Kidney (tissue), 14 donors: ENCODE results near the gene CELF5. TPM values are rescaled to one million over a fixed set of nuclear protein-coding genes. Genes with fewer than 3 reads are reported as not detected.

Source experiments
- DNase-seq, 5 donors: peaks; one replicate each; pipeline ENCODE4 v3.0.0-alpha.2; 2013 to 2020
- FAIRE-seq: peaks from 2 replicates; lab custom pipeline; 2012; peaks lifted over from hg19 to GRCh38; lab: Jason Lieb, UNC
- H3K27ac ChIP-seq, 2 donors: one replicate each; pipeline ENCODE4 v1.7.0; 2013; ENCODE audit warnings: low read depth in 2 of 2, low read length in 2 of 2, inconsistent platforms in 1 of 2
- H3K27me3 ChIP-seq: one replicate; pipeline ENCODE4 v1.7.1; 2013; ENCODE audit warnings: low read length, inconsistent platforms; ENCODE audit not compliant: control insufficient read depth, insufficient read depth
- H3K36me3 ChIP-seq, 3 donors: one replicate each; pipeline versions ENCODE4 v1.7.0 to v1.7.1; 2013; ENCODE audit warnings: low read length in 3 of 3, control low read depth in 1 of 3, inconsistent platforms in 1 of 3; ENCODE audit not compliant: insufficient read depth in 3 of 3, control insufficient read depth in 2 of 3
- H3K4me1 ChIP-seq, 3 donors: one replicate each; pipeline versions ENCODE4 v1.7.0 to v1.7.1; 2013; ENCODE audit warnings: low read length in 3 of 3, inconsistent platforms in 1 of 3, low read depth in 1 of 3; ENCODE audit not compliant: control insufficient read depth in 2 of 3, insufficient read depth in 2 of 3
- H3K4me3 ChIP-seq, 3 donors: one replicate each; pipeline versions ENCODE4 v1.7.0 to v1.8.1; 2013; ENCODE audit warnings: low read length in 3 of 3, control low read depth in 1 of 3, inconsistent platforms in 1 of 3
- H3K9ac ChIP-seq, 3 donors: one replicate each; pipeline versions ENCODE4 v1.7.0 to v1.7.1; 2013; ENCODE audit warnings: low read length in 3 of 3, control low read depth in 1 of 3, inconsistent platforms in 1 of 3
- H3K9me3 ChIP-seq, 3 donors: one replicate each; pipeline versions ENCODE4 v1.7.0 to v1.7.1; 2013; ENCODE audit warnings: low read length in 3 of 3, control low read depth in 1 of 3, inconsistent platforms in 1 of 3; ENCODE audit not compliant: control insufficient read depth in 2 of 3, insufficient read depth in 1 of 3
- CTCF ChIP-seq: IDR thresholded peaks from 3 replicates; pipeline ENCODE4 v1.5.1; 2012; ENCODE audit warnings: mild to moderate bottlenecking, moderate library complexity, borderline replicate concordance; ENCODE audit not compliant: insufficient read depth; ENCODE audit errors: extremely low read depth
- intact Hi-C: fragments of 100-400 bp; cut with DNase I; formaldehyde crosslinking; loops from one replicate; pipeline ENCODE4 v1.11.1; 2022
- polyA plus RNA-seq: library from polyadenylated mRNA; stranded (reverse); fragments of 350-450 nt; fragmentation: Illumina TruSeq; extraction: RNeasy Lipid Tissue Mini Kit (QIAGEN cat#74804); gene quantifications from one replicate; pipeline ENCODE4 v1.2.3, GENCODE V29; 2014; ENCODE audit warnings: low read depth, low replicate concordance; ENCODE audit not compliant: insufficient read depth
- total RNA-seq: library from RNA; stranded (reverse); fragmentation: NEBNext Ultra II Directional; extraction: Animal tissue kit (Norgen Biotek cat#: 25700); gene quantifications from one replicate; pipeline ENCODE4 v1.2.1, GENCODE V29; 2021
- donor health status: control.
- donor health status: control.
- donor health status: control.
- donor health status: control.
- donor health status: control.
- donor health status: DM: yes; HTN: yes; CAD: no.
- donor health status: Normal renal cell carcinoma (clear cell type).

The CELF5 gene
- total and polyA plus RNA-seq, 2 donors from 2014 or later: 0.15 to 0.38 TPM

GRCh38 chr19:3178377-3178972, 46.0 kb upstream of the CELF5 start, which contains the start of gene S1PR4:
Gene S1PR4, plus strand, starts transcription at chr19:3178769. Its CDS starts 24 bp downstream, at chr19:3178793.
- H3K9ac ChIP-seq: no peak within 1 kb of the TSS
- peak in 1 of 5 donors; percentile 83 for DNase-seq
- no peak for TF ChIP-seq CTCF
- H3K36me3 ChIP-seq: no peaks in the 10 kb centered on the region
- no peak within 1 kb of the TSS for H3K4me3 ChIP-seq
- no peaks in the 10 kb centered on the region for H3K9me3 ChIP-seq
- H3K4me1 ChIP-seq: no peaks in the 10 kb centered on the region
- FAIRE-seq: no peak
- H3K27me3 ChIP-seq: no peaks in the 10 kb centered on the region
- intact Hi-C loops: no loop called here
- peak within 1 kb of the TSS in 1 of 2 donors; percentile 37 for H3K27ac ChIP-seq

GRCh38 chr19:3178973-3179738, 45.3 kb upstream of the CELF5 start:
- H3K9me3 ChIP-seq: no peaks in the 10 kb centered on the region
- H3K9ac ChIP-seq: no peak overlapping the region
- no peaks in the 10 kb centered on the region for H3K4me1 ChIP-seq
- H3K36me3 ChIP-seq: no peaks in the 10 kb centered on the region
- H3K27me3 ChIP-seq: no peaks in the 10 kb centered on the region
- DNase-seq: peak in 1 of 5 donors; percentile 76
- no peak overlapping the region for H3K4me3 ChIP-seq
- intact Hi-C loops: no loop called here
- peak overlapping the region in 1 of 2 donors; percentile 37 for H3K27ac ChIP-seq
- FAIRE-seq: no peak
- TF ChIP-seq CTCF: no peak

GRCh38 chr19:3179739-3180293, 44.6 kb upstream of the CELF5 start:
- intact Hi-C loops: no loop called here
- Histone ChIP-seq H3K4me1 (peaks cover 0 to 1% (median 0%) of the 10 kb centered on the region in 3 donors), H3K9ac (no peak overlapping the region), H3K4me3 (no peak overlapping the region), H3K9me3 (no peaks in the 10 kb centered on the region), H3K27ac (no peak overlapping the region), H3K36me3 (no peaks in the 10 kb centered on the region), H3K27me3 (no peaks in the 10 kb centered on the region)
- no peak for FAIRE-seq
- DNase-seq: peak in 1 of 5 donors; percentile 72
- no peak for TF ChIP-seq CTCF
